Measurements from ENCODE around the gene RTCA.

- TF ChIP-seq CTCF (IDR thresholded peaks at IDR 0.05 in 4 of 5, conservative IDR thresholded peaks at IDR 0.05 in 1 of 5) (no peak), POLR2A (IDR thresholded peaks at IDR 0.05) (no peak)
Observed at GRCh38 chr1:100219457-100219856, 46.6 kb upstream of the RTCA start.

Measured in gastrocnemius medialis (tissue), 4 donors.